ENCODE results near the gene GALNT16. TPM values are rescaled to one million over a fixed set of nuclear protein-coding genes. Genes with fewer than 3 reads are reported as not detected.

GALNT16 gene
- total and polyA plus RNA-seq, 2 donors (not counting 3 experiments of a cell fraction or from before 2014, with no cell fraction given) = 0.39 to 0.49 TPM

- no peak overlapping the region for H3K4me2 ChIP-seq (ENCODE audit: insufficient read depth, low read length)
- dilution Hi-C loops (cut with MboI; ENCODE audit: extremely low pct_ligation_motif_present, low sequenced_read_pairs) = no loop called here
- H3K27me3 ChIP-seq (ENCODE audit: control insufficient read depth in 2 of 2, insufficient read depth in 2 of 2, low read length in 2 of 2) = no peaks in the 10 kb centered on the region
- no peaks in the 10 kb centered on the region for H3K36me3 ChIP-seq (ENCODE audit: control insufficient read depth in 2 of 2, extremely low read depth in 1 of 2, insufficient read depth in 2 of 2, low read length in 2 of 2)
- peaks cover 4% of the 10 kb centered on the region for H4K20me1 ChIP-seq (replicated peaks; ENCODE audit: control insufficient read depth, extremely low read depth, insufficient read depth, low read length)
- no peak overlapping the region for H3K4me3 ChIP-seq (replicated peaks in 1 of 3; ENCODE audit: insufficient read depth in 1 of 3, low read depth in 1 of 3, low read length in 3 of 3)
- peaks cover 17% of the 10 kb centered on the region for H3K4me1 ChIP-seq (ENCODE audit: control insufficient read depth, extremely low read depth, insufficient read depth, low read length)
- DNase-seq (ENCODE audit: low read depth, low spot score) = no peak
- H3K9me3 ChIP-seq (replicated peaks; ENCODE audit: control insufficient read depth, insufficient read depth, low read length) = no peaks in the 10 kb centered on the region
- intact Hi-C loops (cut with micrococcal nuclease) = no loop called here
- TF ChIP-seq POLR2A (IDR thresholded peaks at IDR 0.05; ENCODE audit: low read depth, low read length) = no peak
- no peak for TF ChIP-seq MAX (IDR thresholded peaks at IDR 0.05; ENCODE audit: insufficient read depth, insufficient read length)
- TF ChIP-seq JUN (IDR thresholded peaks at IDR 0.05; ENCODE audit: borderline replicate concordance, insufficient read depth, insufficient read length, low read depth) = no peak
- TF ChIP-seq MYC (IDR thresholded peaks at IDR 0.05; ENCODE audit: low read depth, low read length) = no peak
- TF ChIP-seq GATA2 (IDR thresholded peaks at IDR 0.05; ENCODE audit: insufficient read depth, insufficient read length, low read depth, low read length) = no peak
- no peak for TF ChIP-seq CTCF (IDR thresholded peaks at IDR 0.05; ENCODE audit: extremely low read depth in 1 of 2, insufficient read depth in 1 of 2, low read depth in 1 of 2, low read length in 2 of 2)
- TF ChIP-seq POLR2AphosphoS5 (IDR thresholded peaks at IDR 0.05; ENCODE audit: insufficient read depth, low read depth, low read length) = no peak
- no peak for TF ChIP-seq EZH2 (IDR thresholded peaks at IDR 0.05; ENCODE audit: borderline replicate concordance, low read depth, low read length, severe bottlenecking)
- no peak for TF ChIP-seq FOS (IDR thresholded peaks at IDR 0.05; ENCODE audit: borderline replicate concordance, insufficient read depth, low read length)
- no peak overlapping the region for H3K9ac ChIP-seq (replicated peaks; ENCODE audit: extremely low read depth, insufficient read depth, low read length)
- no peak overlapping the region for H2AFZ ChIP-seq (ENCODE audit: low read depth, low read length)
- POLR2A ChIA-PET = no interaction called here
- peaks cover 50% of the 10 kb centered on the region for H3K79me2 ChIP-seq (ENCODE audit: control insufficient read depth, insufficient read depth, low read length)
- H3K27ac ChIP-seq (ENCODE audit: insufficient read depth, low read depth, low read length) = no peak overlapping the region
- no TSS peak for BruUV-seq (replicated peaks)
- H3K9me1 ChIP-seq (replicated peaks; ENCODE audit: control insufficient read depth, extremely low read depth, insufficient read depth, low read length) = no peaks in the 10 kb centered on the region
- CTCF ChIA-PET = interaction anchor here (1.0 to 1.6 kb wide), 2 partner anchors 55 to 275 kb away, joined by 3 to 4 read pairs; no protein-coding TSS in a partner anchor
- FAIRE-seq = no peak
These were observed 144.9 kb downstream of the GALNT16 start for GRCh38 chr14:69404883-69405282.

Data from endothelial cell of umbilical vein (primary cell).